Stimulated activated CD4-positive, alpha-beta T cell treated with anti-CD3 and anti-CD28 coated beads, Interleukin-4, amount 100 ng/mL, for 24 hours (primary cell): ENCODE data around the gene GRM4.

Experiments
- DNase-seq: peaks from one replicate; pipeline ENCODE4 v3.0.0-alpha.2; 2020

The GRM4 gene

DNA sequence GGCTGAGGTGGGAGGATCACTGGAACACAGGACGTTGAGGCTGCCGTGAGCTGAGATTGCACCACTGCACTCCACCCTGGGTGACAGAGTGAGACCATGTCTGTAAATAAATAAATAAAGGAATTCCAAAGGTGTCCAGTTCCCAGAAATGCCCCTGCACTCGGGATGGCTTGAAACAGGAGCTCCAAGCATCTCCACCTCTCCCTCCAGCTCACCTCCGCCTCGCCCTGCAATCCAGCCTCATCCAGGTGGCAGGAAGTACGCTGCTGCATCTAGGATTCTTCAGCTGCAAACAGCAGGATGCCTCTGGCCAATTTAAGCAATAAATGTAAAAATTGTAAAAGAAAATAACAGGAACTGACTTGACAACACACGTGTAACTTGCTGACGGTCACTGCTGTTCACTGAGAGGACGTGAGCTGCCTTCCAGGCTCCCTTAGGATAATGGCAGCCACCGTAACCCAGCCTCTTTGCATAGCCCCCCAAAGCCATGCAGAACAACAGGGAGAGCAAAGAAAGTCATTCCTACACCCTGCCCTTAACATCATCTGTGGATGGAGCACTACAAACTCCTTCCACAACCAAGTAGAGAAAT, 11.4 kb upstream of the GRM4 start:
- no peak for DNase-seq

- DNase-seq: no peak
Measured at GRCh38 chr6:34155471-34156300, 9.8 kb upstream of the GRM4 start.

DNA sequence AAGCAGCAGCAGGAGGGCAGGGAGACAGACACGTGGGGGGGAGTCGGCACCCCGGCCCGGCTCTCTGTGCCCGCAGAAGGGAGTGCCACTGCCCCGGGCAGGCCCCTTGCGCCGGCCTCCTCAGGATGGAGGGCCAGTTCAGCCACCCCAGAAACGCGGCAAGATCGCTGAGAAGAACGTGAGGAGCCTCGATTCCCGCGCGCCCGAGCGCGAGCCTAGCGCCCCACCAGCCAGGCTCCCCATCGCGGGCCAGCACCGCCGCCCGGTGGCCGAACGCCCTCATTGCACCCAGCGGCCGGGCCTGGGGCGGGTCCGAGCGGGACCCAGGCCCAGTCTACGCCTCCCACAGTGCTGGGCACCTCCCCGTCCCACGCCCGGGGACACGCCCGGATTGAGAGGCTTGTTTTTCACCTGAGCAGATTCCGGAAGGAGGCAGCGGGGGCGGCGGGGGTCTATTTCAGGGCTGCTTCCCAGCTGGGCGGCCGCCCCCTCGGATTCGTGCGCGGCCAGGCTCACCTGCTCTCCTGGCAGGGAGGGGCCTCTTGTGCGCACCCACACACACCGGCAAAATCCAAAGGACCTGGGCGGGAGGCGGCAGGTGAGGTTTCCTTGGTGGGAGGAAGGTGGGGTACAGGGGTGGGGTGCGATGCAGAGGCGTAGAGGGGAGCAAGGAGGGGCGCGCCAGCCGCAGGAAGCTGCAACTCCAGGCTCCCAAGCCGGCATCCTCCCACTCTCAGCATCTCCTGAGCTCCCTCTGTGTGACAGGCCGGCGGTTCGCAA, 9.0 kb upstream of the GRM4 start:
- peak; percentile 72 for DNase-seq

DNA sequence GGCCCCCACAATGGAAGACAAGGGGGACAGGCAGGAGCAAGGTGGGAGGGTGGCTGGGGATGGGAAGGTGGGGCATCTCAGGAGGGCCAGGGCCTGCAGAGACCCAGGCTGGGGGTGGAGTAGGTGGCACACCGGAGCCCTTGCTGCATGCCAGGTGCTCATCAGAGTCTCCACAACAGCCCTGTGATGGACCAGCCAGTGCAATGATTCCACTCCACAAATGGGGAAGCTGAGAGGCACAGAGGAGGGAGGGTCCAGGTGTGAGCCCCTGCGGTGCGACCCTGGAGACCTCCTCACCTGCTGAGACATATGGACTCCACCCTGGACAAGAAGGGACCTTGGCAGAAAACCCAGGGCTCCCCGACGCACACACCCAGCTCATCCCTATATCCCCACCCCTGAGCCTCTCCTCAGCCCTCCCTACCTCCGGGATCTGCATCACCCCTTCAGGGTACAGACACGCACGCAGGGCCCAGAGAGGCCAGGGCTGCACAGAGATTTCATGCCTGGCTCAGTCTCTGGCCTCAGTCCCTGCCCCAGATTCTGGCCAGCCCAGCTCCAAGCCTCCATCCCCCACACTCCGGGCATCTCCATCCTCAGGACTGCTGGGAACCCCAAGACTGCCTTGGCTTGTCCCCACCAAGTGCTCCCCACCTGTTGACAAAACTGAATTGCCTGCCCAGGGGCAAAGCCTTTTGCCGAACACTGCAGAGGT, 7.1 kb upstream of the GRM4 start:
- no peak for DNase-seq

DNA sequence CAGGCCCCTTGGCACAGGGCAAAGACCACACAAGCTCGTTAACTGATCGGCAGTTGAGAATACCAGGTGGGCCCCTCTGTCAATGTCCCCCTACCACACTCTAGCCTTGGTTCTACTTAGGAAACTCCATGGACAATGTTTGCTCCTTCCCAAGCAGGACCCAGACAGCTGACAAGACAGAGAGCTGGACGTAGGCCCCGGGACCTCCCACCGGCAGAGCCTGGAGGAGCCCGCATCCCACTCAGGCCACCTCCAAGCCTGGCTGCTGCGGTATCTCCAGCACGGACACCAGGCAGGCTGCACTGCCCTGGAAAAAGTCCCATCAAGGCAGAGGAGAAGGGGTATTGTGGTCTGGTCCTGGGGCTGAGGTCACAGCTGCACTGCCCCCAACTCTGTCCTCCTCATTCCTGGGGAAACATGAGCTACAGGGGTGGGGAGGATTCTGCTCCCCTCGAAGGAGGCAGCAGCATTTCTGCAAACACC, 6.2 kb upstream of the GRM4 start:
- no peak for DNase-seq

DNA sequence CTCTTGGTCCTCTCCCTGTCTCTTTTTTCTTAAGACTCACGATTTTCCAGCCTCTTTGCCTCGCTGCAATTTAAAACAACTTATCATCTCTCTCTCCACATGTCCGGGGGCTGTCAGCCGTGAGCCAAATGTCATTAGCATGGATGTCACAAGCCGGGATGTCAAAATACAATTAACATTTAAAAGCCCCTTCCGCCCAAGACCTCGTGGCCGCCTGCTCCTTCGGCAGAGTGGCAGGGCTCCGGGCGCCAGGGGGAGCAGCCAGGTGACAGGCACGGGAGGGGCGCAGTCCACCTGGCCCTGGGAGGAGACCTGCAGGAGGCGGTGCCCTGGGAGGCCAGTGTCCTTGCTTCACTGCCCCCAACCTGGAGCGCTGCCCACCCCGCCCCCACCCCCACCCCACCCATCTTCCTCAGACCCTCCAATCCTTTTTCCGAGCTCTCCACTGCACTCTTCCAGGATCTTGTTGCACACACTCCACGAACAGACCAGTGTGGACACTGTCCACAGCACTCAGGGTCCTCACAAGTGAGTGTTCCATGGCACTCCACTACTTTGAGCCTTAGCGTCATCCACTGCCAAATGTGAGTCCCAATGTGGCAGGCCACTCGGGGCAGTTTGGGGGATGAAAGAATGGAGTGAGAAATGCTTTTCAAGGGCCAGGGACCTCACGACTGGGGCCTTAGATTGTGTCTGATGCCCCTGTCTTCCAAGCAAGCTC, 5.6 kb upstream of the GRM4 start:
- no peak for DNase-seq

DNA sequence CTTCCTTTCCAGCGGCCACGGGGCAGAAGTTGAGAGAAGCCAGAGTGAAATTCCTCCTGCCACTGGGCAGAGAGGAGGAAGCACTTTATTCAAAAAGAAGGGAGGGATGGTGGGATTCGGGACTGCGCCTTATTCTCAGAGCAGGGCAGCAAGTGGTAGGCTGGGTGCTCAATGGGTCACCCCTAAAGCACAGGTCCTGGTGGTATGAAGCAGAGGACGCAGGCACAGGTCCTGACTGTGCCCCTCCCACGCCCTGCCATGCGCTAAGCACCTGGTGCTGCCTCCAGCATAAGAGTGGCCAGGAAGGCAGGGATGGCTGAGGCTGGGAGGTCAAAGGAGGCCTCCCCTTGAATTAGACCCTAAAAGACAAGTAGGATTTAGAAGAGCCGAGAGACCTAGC, 4.9 kb upstream of the GRM4 start:
- DNase-seq: no peak

DNA sequence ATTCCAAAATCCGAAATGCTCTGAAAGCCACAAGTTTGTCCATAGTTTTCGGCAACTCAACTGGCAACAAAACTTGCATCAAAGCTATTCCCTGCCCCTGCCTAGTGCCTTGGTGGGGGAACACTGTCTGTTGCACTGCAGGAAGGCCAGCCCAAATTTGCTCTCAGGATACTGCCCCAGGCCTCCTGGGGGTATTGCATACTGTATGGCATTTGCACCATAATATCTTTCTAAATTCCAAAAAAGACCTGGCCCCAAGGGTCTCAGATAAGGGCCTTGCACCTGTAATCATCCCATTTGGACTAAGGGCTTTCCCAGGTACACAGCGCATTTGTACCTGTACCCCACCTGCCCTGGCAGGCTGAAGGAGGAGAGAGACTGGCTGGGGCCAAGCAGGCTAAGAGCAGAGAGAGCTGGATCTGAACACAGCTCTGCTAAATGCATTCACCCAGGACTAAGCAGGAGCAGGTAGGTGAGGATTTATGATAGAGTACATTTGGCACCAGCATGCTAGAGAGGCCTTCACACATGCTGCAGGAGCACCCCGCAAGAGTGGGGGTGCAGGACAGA, 4.0 kb upstream of the GRM4 start:
- no peak for DNase-seq

GRCh38 chr6:34149452-34149810, 3.5 kb upstream of the GRM4 start:
- no peak for DNase-seq

DNA sequence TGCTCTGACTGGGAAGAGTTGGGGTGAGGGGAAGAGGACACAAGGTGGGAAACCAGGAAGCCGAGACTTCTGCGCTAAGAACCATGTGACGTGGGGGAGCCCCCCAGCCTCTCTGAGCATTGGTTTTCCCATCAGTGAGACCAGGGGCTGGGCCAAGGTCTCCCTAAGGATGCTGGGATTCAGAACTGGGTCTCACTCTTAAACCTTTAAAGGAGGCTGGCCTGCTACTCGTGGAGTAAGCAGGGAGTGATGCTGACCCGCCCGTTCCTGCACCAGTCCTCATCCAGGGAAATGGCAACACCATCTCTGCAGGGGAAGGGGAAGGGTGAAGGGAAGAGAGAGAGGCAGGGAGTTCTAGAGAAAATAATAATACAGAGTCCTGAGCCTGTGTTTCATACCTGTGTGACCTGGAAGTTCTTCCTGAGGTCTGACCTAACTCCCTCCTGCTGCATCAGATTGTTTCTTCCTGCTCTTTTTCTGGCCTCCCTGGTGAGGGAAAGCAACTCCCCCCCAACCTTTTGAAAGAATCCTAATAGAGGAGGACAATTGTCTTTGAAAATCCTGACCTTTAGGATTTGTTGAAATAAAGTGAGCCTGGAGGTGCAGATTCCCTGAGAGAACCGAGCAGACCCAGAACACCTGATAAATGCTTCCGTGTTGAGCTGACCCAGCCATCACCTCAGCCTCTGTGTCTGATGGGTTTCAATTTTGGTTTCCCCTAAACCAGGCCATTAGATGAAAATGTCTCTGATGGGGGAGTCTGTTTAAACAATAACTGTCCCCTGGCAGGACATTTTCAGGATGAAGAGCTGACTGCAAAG, 3.0 kb upstream of the GRM4 start:
- DNase-seq: no peak

DNA sequence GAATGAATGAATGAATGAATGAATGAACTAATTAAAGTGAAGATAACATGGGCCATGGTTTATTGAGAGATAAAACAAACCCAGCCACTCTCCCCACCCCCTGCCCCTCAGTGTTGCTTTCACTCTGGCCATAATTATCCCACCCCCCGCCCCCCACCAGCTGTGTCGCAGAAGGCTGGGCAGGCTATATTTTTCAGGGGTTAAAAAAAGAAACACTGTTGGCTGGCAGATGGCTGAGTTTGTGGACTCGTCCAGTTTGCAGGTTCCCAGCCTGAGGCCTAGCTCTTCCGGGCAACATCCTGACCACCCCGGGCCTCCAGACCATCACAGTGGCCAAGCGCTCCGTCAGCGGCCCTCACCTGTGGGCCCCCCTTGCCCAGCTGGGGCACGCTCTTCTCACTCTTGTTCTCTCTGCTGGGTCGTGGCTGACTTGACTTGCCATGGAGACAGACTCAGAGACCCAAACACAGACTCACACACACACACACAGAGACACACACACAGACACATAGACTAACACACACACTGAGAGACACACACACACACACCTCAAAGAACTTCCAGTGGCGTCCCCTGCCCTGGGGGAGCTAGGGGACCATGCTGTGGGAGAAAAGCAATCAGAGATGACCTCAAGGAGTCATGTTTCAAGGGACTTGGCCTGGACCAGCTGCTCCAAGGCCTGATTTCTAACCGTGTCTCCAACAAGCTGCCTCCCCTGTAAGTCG, 2.2 kb upstream of the GRM4 start:
- no peak for DNase-seq

DNA sequence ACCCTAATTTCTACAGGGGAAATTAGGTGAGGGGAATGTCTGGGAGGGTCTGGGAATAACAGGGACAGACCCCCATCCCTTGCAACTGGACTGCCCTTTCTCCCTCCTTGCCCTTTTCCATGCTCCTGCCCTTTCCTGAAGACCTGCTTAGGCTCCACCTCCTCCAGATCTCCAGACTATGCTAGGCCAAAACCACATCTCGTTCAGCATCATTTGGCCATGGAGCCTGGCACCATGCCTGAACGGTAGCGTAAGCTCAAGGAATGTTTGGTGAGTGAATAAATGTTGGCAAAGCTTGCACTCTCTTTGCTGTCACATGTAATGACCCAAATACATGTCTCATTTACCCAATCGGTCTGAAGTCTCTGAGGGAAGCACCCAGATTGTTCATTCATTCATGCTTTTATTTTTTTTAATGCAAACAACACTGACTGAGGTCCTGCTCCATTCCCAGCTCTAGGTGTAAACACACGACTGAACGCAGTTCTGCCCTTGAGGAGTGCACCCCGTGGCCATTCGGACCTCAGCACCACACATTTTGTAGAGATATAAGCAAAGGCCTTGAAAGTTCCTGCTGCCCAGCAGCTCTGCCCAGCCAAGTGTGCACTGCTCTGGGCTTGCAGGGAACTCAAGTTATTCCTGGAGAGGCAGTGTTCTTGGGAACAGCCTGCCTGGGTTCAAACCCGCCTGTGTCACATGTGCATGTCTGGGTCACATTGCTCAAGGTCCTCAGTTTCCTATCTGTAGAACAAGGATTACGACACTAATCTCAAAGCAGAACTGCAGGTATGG, 1.1 kb upstream of the GRM4 start:
- DNase-seq: no peak

DNA sequence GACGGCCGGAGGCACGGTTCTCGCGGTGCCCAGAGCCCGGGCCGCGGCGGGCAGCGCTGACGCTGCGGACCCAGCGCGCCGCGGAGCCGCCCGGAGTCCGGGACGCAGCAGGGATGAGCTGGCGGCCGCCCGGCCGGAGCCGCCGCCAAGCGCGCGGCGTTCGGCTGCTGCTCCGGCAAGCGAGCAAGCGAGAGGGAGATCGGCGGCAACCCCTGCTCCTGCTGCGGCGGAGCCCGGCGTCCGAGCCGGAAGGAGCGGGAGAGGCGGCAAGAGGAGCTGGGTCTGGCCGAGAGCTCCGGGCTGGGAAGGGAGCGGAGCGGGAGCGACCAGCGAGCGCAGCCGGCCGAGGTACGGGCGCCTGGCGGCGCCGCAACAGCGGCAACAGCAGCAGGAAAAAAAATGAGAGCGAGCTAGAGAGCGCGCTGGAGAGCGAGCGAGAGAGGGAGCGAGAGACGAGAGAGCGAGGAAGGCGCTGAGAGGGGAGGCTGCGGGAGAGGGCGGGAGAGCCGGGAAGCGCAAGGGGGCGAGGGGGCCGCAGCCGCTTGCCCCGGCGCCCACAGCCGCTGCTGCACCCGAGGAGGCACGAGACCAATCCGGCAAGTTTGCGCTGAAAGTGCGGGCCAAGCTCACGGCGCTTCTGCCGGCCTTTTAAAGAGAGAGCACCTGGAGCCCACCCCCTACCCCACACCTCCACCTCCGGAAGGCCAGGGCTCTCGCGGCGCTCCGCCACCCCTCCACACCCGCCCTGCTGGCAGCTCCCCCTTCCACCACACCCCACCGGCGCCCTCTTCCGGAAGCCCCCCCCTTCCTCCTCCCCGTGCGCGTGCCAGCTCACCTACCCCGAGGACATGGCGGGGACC, 496 bp downstream of the GRM4 start:
- peak; percentile 12 for DNase-seq

GRCh38 chr6:34144581-34145160, 1.2 kb downstream of the GRM4 start:
- no peak for DNase-seq

GRCh38 chr6:34143884-34144580, 1.9 kb downstream of the GRM4 start:
- peak; percentile 43 for DNase-seq

GRCh38 chr6:34143196-34143883, 2.5 kb downstream of the GRM4 start:
- no peak for DNase-seq
